HT-29 (cell line): ENCODE results near the gene SECISBP2. TPM values are rescaled to one million over a fixed set of nuclear protein-coding genes. Genes with fewer than 3 reads are reported as not detected.
"Not testable (repeated sequence)": the region's sequence is repeated elsewhere in the genome, so short reads cannot be mapped to it uniquely, and the experiment has no call there.

Experiments
- DNase-seq: peaks from one replicate; pipeline ENCODE4 v3.0.0-alpha.2; 2015; ENCODE audit warnings: low spot score
- total RNA-seq: library from RNA; depleted of rRNA; stranded (reverse); fragments of >200 nt; shearing (Covaris generic); gene quantifications from 2 replicates; pipeline ENCODE4 v1.2.3, GENCODE V29; 2014; rRNA removed

SECISBP2 gene, protein sequence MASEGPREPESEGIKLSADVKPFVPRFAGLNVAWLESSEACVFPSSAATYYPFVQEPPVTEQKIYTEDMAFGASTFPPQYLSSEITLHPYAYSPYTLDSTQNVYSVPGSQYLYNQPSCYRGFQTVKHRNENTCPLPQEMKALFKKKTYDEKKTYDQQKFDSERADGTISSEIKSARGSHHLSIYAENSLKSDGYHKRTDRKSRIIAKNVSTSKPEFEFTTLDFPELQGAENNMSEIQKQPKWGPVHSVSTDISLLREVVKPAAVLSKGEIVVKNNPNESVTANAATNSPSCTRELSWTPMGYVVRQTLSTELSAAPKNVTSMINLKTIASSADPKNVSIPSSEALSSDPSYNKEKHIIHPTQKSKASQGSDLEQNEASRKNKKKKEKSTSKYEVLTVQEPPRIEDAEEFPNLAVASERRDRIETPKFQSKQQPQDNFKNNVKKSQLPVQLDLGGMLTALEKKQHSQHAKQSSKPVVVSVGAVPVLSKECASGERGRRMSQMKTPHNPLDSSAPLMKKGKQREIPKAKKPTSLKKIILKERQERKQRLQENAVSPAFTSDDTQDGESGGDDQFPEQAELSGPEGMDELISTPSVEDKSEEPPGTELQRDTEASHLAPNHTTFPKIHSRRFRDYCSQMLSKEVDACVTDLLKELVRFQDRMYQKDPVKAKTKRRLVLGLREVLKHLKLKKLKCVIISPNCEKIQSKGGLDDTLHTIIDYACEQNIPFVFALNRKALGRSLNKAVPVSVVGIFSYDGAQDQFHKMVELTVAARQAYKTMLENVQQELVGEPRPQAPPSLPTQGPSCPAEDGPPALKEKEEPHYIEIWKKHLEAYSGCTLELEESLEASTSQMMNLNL
- 26.8 and 29.2 TPM in 2 replicates for total RNA-seq

- DNase-seq: peak; percentile 96
Measured at GRCh38 chr9:89318123-89319014, at the start of gene SECISBP2. Gene SECISBP2 (plus strand): TSS chr9:89318500. CDS start chr9:89318577, 77 bp downstream.

DNA sequence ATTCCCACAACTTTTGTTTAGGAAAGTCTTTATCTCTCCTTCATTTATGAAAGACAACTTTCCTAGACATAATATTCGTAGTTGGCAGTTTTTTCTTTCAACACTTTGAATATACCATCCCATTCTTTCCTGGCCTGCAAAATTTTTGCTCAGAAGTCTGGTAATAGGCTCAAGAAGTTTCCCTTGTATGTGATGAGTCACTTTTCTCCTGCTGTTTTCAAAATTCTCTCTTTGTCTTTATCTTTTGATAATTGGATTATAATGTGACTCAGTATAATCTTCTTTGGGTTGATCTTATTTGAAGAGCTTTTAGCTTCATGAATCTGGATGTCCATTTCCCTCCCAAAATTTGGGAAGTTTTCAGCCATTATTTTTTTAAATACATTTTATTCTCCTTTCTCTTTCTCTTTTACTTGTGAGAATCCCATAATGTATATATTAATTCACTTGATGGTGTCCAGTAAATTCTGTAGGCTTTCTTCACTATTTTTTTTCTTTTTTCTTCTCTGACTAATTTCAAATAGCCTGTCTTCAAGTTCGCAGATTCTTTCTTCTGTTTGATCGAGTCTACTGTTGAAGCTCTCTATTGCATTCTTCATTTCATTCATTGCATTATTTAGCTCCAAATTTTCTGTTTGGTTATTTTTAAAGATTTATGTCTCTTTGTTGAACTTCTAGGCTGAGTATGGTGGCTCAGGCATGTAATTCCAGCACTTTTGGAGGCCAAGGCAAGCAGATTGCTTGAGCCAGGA lies 44.6 kb upstream of the SECISBP2 start:
- no peak for DNase-seq

DNA sequence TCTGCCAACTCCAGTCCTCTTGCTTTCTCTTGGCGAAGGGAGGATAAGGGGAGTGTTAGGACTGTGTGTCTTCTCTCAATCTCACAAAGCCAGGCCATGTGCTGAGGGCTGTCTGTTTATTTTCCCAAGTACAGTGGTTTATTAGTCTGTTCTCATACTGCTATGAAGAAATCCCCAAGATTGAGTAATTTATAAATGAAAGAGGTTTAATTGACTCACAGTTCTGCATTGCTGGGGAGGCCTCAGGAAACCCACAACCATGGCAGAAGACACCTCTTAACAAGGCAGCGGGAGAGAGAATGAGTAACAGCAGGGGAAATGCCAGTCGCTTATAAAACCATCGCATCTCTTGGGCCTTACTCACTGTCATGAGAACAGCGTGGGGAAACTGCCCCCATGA lies 43.5 kb upstream of the SECISBP2 start:
- no peak for DNase-seq

GRCh38 chr9:89276040-89276439 lies 42.3 kb upstream of the SECISBP2 start:
- not testable (repeated sequence) for DNase-seq

GRCh38 chr9:89277043-89277442 lies 41.3 kb upstream of the SECISBP2 start:
- no peak for DNase-seq

DNA sequence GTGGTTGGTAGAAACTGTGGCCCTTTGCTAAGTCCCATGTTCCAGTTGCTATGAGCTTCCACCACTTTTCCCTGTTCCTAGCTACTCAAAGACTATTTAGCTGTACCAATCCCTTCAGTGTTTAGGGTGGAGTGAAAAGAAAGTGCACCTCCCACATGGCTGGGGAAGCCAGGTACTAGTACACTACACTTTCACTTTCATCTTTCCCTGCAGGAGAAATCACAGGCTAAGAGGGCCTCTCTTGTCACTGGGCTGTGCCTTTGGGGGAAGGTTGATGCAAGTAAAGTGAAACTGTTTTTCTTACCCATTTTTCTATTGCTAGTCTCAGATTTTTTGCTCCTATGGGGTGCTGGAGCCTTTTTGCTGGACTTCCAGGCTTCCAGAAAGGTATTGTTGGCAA lies 40.8 kb upstream of the SECISBP2 start:
- no peak for DNase-seq

DNA sequence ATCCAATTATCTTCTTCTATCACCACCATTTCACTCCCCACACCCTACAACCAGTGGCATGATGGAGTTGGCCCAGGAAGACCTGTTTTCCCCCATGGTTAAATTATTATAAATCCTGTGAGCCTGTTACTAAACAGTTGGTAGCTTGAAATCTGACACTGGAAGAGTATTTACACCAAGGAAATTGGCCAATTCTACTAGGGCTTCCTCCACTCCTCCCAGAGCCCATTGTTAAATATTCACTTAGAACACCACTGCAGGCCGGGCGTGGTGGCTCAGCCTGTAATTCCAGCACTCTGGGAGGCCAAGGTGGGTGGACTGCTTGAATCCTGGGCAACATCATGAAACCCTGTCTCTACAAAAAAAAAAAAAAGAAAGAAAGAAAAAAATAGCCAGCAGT lies 39.7 kb upstream of the SECISBP2 start:
- DNase-seq: no peak

GRCh38 chr9:89278997-89279739 lies 39.1 kb upstream of the SECISBP2 start:
- DNase-seq: peak; percentile 70

GRCh38 chr9:89281106-89281505 lies 37.2 kb upstream of the SECISBP2 start:
- DNase-seq: no peak

DNA sequence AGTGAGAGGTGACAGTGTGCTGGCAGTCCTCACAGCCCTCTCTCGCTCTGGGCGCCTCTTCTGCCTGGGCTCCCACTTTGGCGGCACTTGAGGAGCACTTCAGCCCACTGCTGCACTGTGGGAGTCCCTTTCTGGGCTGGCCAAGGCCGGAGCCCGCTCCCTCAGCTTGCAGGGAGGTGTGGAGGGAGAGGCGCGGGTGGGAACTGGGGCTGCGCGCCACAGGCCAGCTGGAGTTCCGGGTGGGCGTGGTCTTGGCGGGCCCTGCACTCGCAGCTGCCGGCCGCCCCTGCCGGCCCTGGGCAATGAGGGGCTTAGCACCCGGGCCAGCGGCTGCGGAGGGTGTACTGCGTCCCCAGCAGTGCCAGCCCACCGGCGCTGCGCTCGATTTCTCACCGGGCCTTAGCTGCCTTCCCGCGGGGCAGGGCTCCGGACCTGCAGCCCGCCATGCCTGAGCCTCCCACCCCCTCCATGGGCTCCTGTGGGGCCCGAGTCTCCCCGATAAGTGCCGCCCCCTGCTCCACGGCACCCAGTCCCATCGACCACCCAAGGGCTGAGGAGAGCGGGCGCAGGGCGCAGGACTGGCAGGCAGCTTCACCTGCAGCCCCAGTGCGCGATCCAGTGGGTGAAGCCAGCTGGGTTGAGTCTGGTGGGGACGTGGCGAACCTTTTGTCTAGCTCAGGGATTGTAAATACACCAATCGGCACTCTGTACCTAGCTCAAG lies 35.9 kb upstream of the SECISBP2 start:
- not testable (repeated sequence) for DNase-seq

GRCh38 chr9:89284076-89284475 lies 34.2 kb upstream of the SECISBP2 start:
- no peak for DNase-seq

DNA sequence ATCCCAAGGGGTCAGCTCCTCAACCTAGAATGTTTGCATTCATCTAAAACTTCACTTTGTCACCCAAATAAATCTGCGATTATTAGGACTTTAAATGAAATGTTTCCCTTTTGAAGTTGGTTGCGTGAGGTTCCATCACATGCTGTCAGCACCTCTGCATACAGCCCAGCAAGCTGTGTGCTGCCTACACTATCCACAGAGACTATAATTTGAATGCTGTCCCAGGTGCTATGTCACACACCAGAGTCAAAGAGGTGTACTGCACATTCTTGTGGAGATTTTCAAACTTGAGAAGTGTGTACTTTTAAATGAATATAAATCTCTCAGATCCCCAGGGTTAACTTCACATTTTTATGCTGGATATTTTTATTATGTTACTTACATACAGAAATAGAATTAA lies 26.6 kb upstream of the SECISBP2 start:
- no peak for DNase-seq

GRCh38 chr9:89293014-89293413 lies 25.3 kb upstream of the SECISBP2 start:
- no peak for DNase-seq

DNA sequence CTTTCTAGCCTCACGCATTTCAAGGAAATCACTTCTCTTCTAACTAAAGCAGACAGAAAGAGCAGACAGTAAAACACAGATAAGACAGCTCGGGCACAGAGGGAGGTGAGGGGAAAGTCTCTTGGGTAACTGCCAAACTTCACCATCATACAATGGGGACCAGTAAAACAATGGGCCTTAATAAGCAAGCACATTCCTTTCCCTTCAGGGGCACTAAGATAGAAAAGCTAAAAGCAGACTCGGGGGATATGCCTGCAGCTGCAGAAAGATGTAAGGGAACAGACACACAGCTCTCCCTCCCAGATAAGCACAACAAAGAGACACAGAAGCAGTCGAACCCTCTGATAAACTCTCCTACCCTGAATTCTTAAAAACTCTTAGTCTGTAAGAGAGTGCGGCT lies 22.9 kb upstream of the SECISBP2 start:
- no peak for DNase-seq

GRCh38 chr9:89301996-89302395 lies 16.3 kb upstream of the SECISBP2 start:
- DNase-seq: not testable (repeated sequence)

DNA sequence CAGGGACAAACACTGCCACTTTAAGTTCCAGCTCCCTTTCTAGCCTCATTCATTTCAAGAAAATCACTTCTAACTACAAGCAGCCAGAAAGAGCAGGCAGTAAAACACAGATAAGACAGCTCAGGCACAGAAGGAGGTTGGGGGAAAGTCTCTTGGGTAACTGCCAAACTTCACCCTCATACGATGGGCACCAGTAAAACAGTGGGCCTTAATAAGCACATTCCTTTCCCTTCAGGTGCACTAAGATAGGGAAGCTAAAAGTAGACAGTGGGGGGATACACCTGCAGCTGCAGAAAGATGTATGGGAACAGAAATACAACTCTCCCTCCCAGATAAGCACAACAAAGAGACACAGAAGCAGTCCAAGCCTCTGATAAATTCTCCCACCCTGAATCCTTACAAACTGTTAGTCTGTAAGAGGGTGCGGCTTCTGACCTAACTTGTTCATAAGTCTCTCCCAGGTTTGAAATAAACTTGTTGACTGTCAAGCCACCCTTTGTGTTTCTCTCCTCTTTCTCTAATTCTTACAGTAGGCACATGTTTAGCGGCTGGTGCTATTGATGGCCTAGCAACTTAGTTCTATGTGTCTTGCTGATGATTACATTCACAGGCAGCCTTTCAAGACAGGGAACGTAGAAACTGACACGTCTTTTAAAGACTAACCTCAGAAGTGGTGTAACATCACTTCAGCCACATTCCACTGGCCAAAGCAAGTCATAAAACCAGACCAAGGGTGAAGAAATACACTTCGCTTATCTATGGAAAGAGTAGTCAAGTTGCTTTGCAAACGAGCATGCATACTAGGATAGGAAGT lies 14.1 kb upstream of the SECISBP2 start:
- no peak for DNase-seq

GRCh38 chr9:89304834-89305188 lies 13.5 kb upstream of the SECISBP2 start:
- no peak for DNase-seq

DNA sequence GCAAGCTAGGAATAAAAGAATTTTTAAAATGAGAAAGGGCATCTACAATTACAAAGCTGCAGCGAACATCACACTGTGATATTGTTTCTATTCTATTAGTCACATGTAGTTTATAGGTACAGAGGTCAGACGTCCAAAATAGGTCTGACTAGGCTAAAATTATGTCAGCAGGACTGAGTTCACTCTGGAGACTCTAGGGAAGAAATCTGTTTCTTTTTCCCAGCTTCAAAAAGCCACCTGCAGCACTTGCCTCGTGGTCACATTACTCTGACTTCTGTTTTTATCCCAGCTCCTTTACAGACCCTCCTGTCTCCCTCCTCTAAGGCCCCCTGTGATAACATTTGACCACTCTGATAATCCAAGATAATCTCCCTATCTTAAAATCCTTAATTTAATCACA lies 12.4 kb upstream of the SECISBP2 start:
- DNase-seq: no peak

DNA sequence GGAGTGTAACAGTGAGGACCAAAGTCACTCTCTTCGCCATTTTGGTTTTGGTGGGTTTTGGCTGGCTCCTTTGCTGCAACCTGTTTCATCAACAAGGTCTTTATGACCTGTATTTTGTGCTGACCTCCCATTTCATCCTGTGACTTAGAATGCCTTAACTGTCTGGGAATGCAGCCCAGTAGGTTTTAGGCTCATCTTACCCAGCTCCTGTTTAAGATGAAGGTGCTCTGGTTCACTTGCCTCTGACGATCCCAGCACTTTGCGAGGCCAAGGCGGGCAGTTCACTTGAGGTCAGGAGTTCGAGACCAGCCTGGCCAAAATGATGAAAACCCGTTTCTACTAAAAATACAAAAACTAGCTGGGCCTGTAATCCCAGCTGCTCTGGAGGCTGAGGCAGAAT lies 9.1 kb upstream of the SECISBP2 start:
- DNase-seq: no peak
